ENCODE results near the gene SCLY. TPM values are rescaled to one million over a fixed set of nuclear protein-coding genes. Genes with fewer than 3 reads are reported as not detected.
A peak's percentile ranks its signal among the peaks of the same experiment; 100 is the strongest.

The SCLY gene
- total and polyA plus RNA-seq, 2 of the 13 experiments (the other 11 are each of a cell fraction or from before 2014, with no cell fraction given): 27.9 to 38.6 TPM

DNA sequence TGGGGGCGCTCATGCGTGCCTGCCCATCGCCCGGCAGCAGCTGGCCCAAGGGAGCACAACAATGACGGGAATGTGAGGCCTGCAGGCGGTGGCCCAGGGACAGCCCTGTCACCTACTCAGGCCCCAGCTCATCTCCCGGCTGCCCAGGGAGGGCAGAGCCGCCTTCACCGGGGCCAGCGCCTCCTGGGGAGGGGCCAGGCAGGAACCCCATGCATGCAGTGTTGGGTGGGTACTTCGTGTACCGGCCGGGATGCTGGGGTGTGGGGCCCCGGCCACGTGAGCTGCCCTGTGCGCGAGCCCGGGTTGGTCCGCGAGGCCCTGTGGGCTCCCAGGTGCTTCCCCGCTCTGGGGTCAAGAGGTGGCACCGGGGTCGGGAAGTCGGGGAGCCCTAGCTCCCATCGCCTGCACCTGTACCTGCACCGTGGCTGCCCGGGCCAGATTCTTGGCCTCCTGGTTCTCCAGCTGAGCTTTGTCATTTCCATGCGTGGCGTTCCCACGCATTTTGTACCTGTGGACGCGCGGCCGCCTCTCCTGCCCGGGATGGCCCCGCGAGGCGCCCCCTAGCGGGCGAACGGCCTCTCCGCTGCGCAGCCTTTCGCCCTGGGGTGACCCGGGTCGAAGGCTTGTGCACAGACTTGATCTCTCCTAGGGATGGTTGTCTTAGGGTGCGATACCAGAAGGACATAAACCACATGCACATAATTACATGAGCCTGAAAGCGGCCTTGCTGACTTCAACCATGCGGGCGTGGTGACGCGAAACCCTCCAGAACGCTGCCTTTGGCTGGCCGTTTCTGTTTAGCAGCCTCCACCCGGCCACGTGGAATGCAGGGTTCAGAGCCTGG lies 78.6 kb downstream of the SCLY start (continued):
- 0 out of 2 replicates have a peak, but pooled peaks have one; percentile 43 for TF ChIP-seq GTF3A (CRISPR knock-in tag; conservative IDR thresholded peaks at IDR 0.05)
- no peak for TF ChIP-seq RBAK (CRISPR knock-in tag; IDR thresholded peaks at IDR 0.05)
- no peak for TF ChIP-seq PRMT3 (CRISPR knock-in tag; IDR thresholded peaks at IDR 0.05; ENCODE audit: borderline replicate concordance, low read depth)
- TF ChIP-seq, protein P1, sequence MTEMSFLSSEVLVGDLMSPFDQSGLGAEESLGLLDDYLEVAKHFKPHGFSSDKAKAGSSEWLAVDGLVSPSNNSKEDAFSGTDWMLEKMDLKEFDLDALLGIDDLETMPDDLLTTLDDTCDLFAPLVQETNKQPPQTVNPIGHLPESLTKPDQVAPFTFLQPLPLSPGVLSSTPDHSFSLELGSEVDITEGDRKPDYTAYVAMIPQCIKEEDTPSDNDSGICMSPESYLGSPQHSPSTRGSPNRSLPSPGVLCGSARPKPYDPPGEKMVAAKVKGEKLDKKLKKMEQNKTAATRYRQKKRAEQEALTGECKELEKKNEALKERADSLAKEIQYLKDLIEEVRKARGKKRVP (CRISPR knock-in tag; IDR thresholded peaks at IDR 0.05): no peak
- no peak for TF ChIP-seq ZNF496 (CRISPR knock-in tag; IDR thresholded peaks at IDR 0.05; ENCODE audit: insufficient replicate concordance)
- TF ChIP-seq KLF9 (CRISPR knock-in tag; IDR thresholded peaks at IDR 0.05; ENCODE audit: low read depth): no peak
- TF ChIP-seq, protein P2, sequence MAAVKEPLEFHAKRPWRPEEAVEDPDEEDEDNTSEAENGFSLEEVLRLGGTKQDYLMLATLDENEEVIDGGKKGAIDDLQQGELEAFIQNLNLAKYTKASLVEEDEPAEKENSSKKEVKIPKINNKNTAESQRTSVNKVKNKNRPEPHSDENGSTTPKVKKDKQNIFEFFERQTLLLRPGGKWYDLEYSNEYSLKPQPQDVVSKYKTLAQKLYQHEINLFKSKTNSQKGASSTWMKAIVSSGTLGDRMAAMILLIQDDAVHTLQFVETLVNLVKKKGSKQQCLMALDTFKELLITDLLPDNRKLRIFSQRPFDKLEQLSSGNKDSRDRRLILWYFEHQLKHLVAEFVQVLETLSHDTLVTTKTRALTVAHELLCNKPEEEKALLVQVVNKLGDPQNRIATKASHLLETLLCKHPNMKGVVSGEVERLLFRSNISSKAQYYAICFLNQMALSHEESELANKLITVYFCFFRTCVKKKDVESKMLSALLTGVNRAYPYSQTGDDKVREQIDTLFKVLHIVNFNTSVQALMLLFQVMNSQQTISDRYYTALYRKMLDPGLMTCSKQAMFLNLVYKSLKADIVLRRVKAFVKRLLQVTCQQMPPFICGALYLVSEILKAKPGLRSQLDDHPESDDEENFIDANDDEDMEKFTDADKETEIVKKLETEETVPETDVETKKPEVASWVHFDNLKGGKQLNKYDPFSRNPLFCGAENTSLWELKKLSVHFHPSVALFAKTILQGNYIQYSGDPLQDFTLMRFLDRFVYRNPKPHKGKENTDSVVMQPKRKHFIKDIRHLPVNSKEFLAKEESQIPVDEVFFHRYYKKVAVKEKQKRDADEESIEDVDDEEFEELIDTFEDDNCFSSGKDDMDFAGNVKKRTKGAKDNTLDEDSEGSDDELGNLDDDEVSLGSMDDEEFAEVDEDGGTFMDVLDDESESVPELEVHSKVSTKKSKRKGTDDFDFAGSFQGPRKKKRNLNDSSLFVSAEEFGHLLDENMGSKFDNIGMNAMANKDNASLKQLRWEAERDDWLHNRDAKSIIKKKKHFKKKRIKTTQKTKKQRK (IDR thresholded peaks at IDR 0.05; ENCODE audit: low read length): no peak
- TF ChIP-seq ZNF772 (CRISPR knock-in tag; IDR thresholded peaks at IDR 0.05): no peak
- no peak for TF ChIP-seq ZNF816 (CRISPR knock-in tag; IDR thresholded peaks at IDR 0.05; ENCODE audit: borderline replicate concordance)
- TF ChIP-seq ATAD3A (CRISPR knock-in tag; IDR thresholded peaks at IDR 0.05): no peak
- TF ChIP-seq ZNF83 (CRISPR knock-in tag; IDR thresholded peaks at IDR 0.05; ENCODE audit: borderline replicate concordance): no peak
- no peak for TF ChIP-seq ZNF280D (CRISPR knock-in tag; IDR thresholded peaks at IDR 0.05)
- no peak for TF ChIP-seq ZNF672 (CRISPR knock-in tag; IDR thresholded peaks at IDR 0.05)
- no peak for TF ChIP-seq ZNF607 (CRISPR knock-in tag; IDR thresholded peaks at IDR 0.05; ENCODE audit: borderline replicate concordance)
- TF ChIP-seq ZSCAN31 (CRISPR knock-in tag; IDR thresholded peaks at IDR 0.05; ENCODE audit: low read depth): 0 out of 2 replicates have a peak, but pooled peaks have one; percentile 42
- peak; percentile 47; the same call in 1 of the 2 replicates for TF ChIP-seq KDM2A (CRISPR knock-in tag; IDR thresholded peaks at IDR 0.05; ENCODE audit: borderline replicate concordance, low read depth)
- peak; percentile 45; the same call in 1 of the 2 replicates for TF ChIP-seq ZNF768 (CRISPR knock-in tag; IDR thresholded peaks at IDR 0.05)
- no peak for TF ChIP-seq ZNF7 (CRISPR knock-in tag; IDR thresholded peaks at IDR 0.05)
- TF ChIP-seq NFKB2 (CRISPR knock-in tag; IDR thresholded peaks at IDR 0.05; ENCODE audit: borderline replicate concordance): 0 out of 2 replicates have a peak, but pooled peaks have one; percentile 37
- TF ChIP-seq SMYD3 (CRISPR knock-in tag; IDR thresholded peaks at IDR 0.05): no peak
